ENCODE results near the gene ARL14. TPM values are rescaled to one million over a fixed set of nuclear protein-coding genes. Genes with fewer than 3 reads are reported as not detected.

The ARL14 gene
- total RNA-seq, 1 experiment from 2014 or later = 1.4 TPM

- no peak for DNase-seq (ENCODE audit: low spot score)
These were observed 45.4 kb downstream of the ARL14 start for GRCh38 chr3:160722331-160722730.

- no peak for DNase-seq (ENCODE audit: low spot score)
These were observed 48.4 kb downstream of the ARL14 start for GRCh38 chr3:160725338-160725737.

Other genes with a start within 250 kb of the ARL14 start
- 0.04 TPM in 1 of 2 replicates, not detected in the other for gene TRIM59, start 227.4 kb upstream of the ARL14 start, total RNA-seq (2014; rRNA removed; shearing (Covaris generic))
- 15.2 and 19.5 TPM in 2 replicates for gene KPNA4, start 111.6 kb upstream of the ARL14 start, total RNA-seq (2014; rRNA removed; shearing (Covaris generic))
- 1.2 and 1.6 TPM in 2 replicates for gene PPM1L, start 79.1 kb downstream of the ARL14 start, total RNA-seq (2014; rRNA removed; shearing (Covaris generic))

Data from H4 (cell line).